Measurements from ENCODE around the gene NOG. TPM values are rescaled to one million over a fixed set of nuclear protein-coding genes. Genes with fewer than 3 reads are reported as not detected.

NOG gene
- total RNA-seq, 4 donors from 2014 or later: 11.4 to 42.8 (median 14.1) TPM

GRCh38 chr17:56600256-56600655, 6.8 kb downstream of the NOG start:
- H3K4me1 ChIP-seq: peaks cover 0 to 30% (median 21%) of the 10 kb centered on the region in 4 donors
- TF ChIP-seq POLR2A (IDR thresholded peaks at IDR 0.05) (no peak), CTCF (IDR thresholded peaks at IDR 0.05) (no peak), EP300 (IDR thresholded peaks at IDR 0.05) (no peak)
- no peak overlapping the region for H3K27ac ChIP-seq
- DNase-seq (ENCODE audit: low spot score in 2 of 2): no peak
- H3K4me3 ChIP-seq: no peak overlapping the region
- no peaks in the 10 kb centered on the region for H3K9me3 ChIP-seq
- H3K27me3 ChIP-seq: peaks cover 0 to 45% of the 10 kb centered on the region in 2 donors
- WGBS, 2 donors: 95 to 100% methylated on average over 1 of the region's 1 CpG
- H3K36me3 ChIP-seq: no peaks in the 10 kb centered on the region

- H3K27me3 ChIP-seq: peaks cover 0 to 34% of the 10 kb centered on the region in 2 donors
- no peaks in the 10 kb centered on the region for H3K36me3 ChIP-seq
- no peak overlapping the region for H3K4me3 ChIP-seq
- H3K9me3 ChIP-seq: no peaks in the 10 kb centered on the region
- DNase-seq (ENCODE audit: low spot score in 2 of 2): no peak
- no peak overlapping the region for H3K27ac ChIP-seq
- WGBS, 2 donors: 77 to 86% methylated on average over 1 of the region's 1 CpG
- TF ChIP-seq POLR2A (IDR thresholded peaks at IDR 0.05) (no peak), EP300 (IDR thresholded peaks at IDR 0.05) (no peak), CTCF (IDR thresholded peaks at IDR 0.05) (no peak)
- H3K4me1 ChIP-seq: peaks cover 0 to 17% (median 11%) of the 10 kb centered on the region in 4 donors
These were observed 8.1 kb downstream of the NOG start for GRCh38 chr17:56601591-56601990.

GRCh38 chr17:56602292-56603130, 9.0 kb downstream of the NOG start:
- no peak for DNase-seq (ENCODE audit: low spot score in 2 of 2)
- Histone ChIP-seq H3K4me1 (peaks cover 0 to 7% (median 6%) of the 10 kb centered on the region in 4 donors), H3K27me3 (peaks cover 0 to 25% of the 10 kb centered on the region in 2 donors), H3K9me3 (no peaks in the 10 kb centered on the region), H3K27ac (no peak overlapping the region), H3K36me3 (no peaks in the 10 kb centered on the region), H3K4me3 (no peak overlapping the region)
- no peak for TF ChIP-seq EP300 (IDR thresholded peaks at IDR 0.05)
- TF ChIP-seq POLR2A (IDR thresholded peaks at IDR 0.05): no peak
- no peak for TF ChIP-seq CTCF (IDR thresholded peaks at IDR 0.05)
- WGBS, 2 donors: 73% methylated on average over 8 of the region's 8 CpGs

- H3K4me1 ChIP-seq: no peaks in the 10 kb centered on the region
- H3K27me3 ChIP-seq: peaks cover 0 to 14% of the 10 kb centered on the region in 2 donors
- no peaks in the 10 kb centered on the region for H3K9me3 ChIP-seq
- TF ChIP-seq EP300 (IDR thresholded peaks at IDR 0.05) (no peak), POLR2A (IDR thresholded peaks at IDR 0.05) (no peak), CTCF (IDR thresholded peaks at IDR 0.05) (no peak)
- 47 to 67% methylated on average over 7 of the region's 7 CpGs for WGBS, 2 donors
- no peak overlapping the region for H3K4me3 ChIP-seq
- DNase-seq (ENCODE audit: low spot score in 2 of 2): no peak
- H3K36me3 ChIP-seq: no peaks in the 10 kb centered on the region
- no peak overlapping the region for H3K27ac ChIP-seq
These were observed 10.2 kb downstream of the NOG start for GRCh38 chr17:56603486-56604238.

Data from tibial nerve (tissue), 4 donors.